Measurements from ENCODE around the gene CEBPE.
"Not testable (repeated sequence)": the region's sequence is repeated elsewhere in the genome, so short reads cannot be mapped to it uniquely, and the experiment has no call there.

CEBPE gene

DNA sequence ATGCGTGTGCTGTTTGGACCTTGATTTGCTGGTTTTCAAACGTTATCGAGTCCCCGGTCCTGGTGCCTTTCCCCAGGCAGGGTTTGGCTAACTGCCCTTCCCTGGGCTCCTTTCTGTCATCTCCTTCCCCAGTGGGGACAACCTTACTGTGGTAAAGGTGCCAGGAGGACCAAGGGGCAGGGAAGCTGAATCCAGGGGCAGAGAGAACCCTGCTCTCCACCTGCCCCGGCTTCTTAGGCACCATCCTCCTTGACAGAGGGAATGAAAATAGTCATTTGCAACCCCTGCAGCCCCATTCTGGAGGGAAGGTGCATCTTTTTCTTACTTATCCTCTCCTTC, 5.0 kb downstream of the CEBPE start:
- Mint-ChIP-seq H3K36me3 (ENCODE audit: low read depth) (no peaks in the 10 kb centered on the region), H3K9me3 (no peaks in the 10 kb centered on the region), H3K4me3 (no peak overlapping the region), H3K27me3 (ENCODE audit: low read depth, poor library complexity) (peaks cover under 1% of the 10 kb centered on the region), H3K4me1 (peaks cover 48% of the 10 kb centered on the region), H3K27ac (no peak overlapping the region)
- no peak for DNase-seq
- TF ChIP-seq CTCF (IDR thresholded peaks at IDR 0.05): no peak

DNA sequence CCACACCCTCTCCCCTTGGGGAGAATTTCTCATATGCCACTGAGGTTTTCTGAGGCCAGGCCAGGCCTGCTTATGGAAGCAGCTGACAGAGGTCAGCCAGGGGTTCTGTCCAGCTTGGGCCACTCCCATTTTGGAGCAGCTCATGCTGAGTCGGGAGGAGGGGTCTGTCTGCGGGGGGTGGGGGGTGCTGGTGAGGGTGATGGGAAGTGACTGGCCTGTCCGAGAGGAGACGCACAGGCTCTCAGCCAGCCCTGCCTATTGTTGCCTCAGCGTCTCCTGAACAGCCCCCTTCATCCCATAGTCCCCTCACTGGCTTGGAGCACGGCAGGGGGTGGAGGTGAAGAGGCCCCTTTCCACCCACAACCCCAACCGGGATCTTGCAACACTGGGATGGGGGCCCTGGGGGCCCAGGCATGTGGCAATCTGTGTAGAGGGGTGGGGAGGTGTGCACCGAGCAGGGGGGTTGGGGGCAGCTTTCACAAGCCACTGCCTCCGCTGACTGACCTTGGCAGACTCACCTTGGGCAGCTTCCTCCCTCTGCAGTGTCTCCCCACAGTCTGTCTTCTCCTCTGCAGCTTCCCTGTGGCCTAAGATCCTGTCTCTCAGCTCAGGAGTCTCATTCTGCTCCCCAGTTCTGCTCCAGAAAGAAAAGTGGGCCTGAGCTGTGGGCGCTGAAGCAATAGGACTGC, 5.5 kb downstream of the CEBPE start:
- no peak for TF ChIP-seq CTCF (IDR thresholded peaks at IDR 0.05)
- H3K4me3 Mint-ChIP-seq: no peak overlapping the region
- H3K4me1 Mint-ChIP-seq: peaks cover 43% of the 10 kb centered on the region
- no peaks in the 10 kb centered on the region for H3K36me3 Mint-ChIP-seq (ENCODE audit: low read depth)
- H3K27ac Mint-ChIP-seq: no peak overlapping the region
- H3K27me3 Mint-ChIP-seq (ENCODE audit: low read depth, poor library complexity): peaks cover 3% of the 10 kb centered on the region
- peak; percentile 29 for DNase-seq
- no peaks in the 10 kb centered on the region for H3K9me3 Mint-ChIP-seq

- no peaks in the 10 kb centered on the region for H3K36me3 Mint-ChIP-seq (ENCODE audit: low read depth)
- no peak for TF ChIP-seq CTCF (IDR thresholded peaks at IDR 0.05)
- H3K27me3 Mint-ChIP-seq (ENCODE audit: low read depth, poor library complexity): peaks cover 3% of the 10 kb centered on the region
- H3K4me1 Mint-ChIP-seq: peaks cover 37% of the 10 kb centered on the region
- no peak overlapping the region for H3K4me3 Mint-ChIP-seq
- H3K9me3 Mint-ChIP-seq: no peaks in the 10 kb centered on the region
- H3K27ac Mint-ChIP-seq: no peak overlapping the region
- DNase-seq: no peak
Observed at GRCh38 chr14:23112359-23113178, 6.5 kb downstream of the CEBPE start.

DNA sequence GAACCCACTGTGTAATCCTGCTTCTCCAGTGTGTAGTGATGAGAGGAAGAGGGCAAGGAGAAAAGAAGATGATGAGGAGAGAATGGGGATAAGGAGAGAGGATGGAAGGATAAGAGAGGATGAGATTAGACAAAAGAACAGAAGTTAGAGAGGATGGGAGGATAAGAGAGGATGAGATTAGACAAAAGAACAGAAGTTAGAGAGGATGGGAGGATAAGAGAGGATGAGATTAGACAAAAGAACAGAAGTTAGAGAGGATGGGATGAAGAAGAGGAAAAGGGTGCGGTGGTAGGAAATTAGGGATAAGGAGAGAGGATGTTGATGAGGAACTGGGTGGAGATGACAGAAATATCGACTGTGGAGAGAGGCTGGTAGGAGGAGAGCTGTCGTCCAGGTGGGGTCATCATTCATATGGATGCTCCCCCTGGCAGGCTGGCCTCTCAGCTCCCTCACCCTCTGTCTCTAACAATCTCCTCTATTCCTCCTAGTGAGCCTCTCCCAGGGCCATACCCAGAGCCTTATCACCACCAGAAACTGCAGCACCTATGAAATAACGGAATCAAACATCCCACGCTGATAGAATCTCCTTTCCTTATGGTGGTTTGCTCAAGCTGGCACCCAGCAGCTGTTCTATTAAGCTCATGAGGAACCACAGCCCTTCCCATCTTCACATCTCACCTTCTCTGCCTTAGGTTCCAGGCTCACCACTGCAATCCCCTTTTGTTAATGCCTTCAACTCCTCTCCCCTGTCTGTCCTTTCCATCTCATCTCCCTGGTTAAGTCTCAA, 8.3 kb downstream of the CEBPE start:
- Mint-ChIP-seq H3K27me3 (ENCODE audit: low read depth, poor library complexity) (peaks cover 3% of the 10 kb centered on the region), H3K4me1 (peaks cover 34% of the 10 kb centered on the region), H3K27ac (no peak overlapping the region), H3K4me3 (no peak overlapping the region), H3K9me3 (no peaks in the 10 kb centered on the region), H3K36me3 (ENCODE audit: low read depth) (no peaks in the 10 kb centered on the region)
- no peak for DNase-seq
- no peak for TF ChIP-seq CTCF (IDR thresholded peaks at IDR 0.05)

DNA sequence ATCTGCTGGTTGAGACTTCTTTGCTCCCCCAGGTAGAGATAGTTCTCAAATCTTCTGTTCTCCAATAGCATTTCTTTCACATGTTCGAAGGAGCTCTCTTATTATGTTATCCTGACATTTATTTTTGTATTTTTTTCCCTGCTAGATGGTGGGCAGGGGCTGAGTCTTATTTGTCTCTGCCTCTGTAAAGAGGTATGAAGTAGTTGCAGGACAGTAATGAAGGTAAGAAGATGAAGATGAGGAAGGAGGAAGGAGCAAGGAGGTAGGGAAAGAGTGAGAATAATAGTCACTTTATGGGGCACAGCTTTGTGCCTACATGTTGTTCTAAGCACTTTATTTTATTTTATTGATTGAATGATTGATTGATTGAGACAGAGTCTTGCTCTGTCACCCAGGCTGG, 9.3 kb downstream of the CEBPE start:
- Mint-ChIP-seq H3K27ac (no peak overlapping the region), H3K4me3 (no peak overlapping the region), H3K9me3 (no peaks in the 10 kb centered on the region), H3K27me3 (ENCODE audit: low read depth, poor library complexity) (peaks cover 5% of the 10 kb centered on the region), H3K36me3 (ENCODE audit: low read depth) (no peaks in the 10 kb centered on the region), H3K4me1 (peaks cover 33% of the 10 kb centered on the region)
- DNase-seq: no peak
- TF ChIP-seq CTCF (IDR thresholded peaks at IDR 0.05): no peak

DNA sequence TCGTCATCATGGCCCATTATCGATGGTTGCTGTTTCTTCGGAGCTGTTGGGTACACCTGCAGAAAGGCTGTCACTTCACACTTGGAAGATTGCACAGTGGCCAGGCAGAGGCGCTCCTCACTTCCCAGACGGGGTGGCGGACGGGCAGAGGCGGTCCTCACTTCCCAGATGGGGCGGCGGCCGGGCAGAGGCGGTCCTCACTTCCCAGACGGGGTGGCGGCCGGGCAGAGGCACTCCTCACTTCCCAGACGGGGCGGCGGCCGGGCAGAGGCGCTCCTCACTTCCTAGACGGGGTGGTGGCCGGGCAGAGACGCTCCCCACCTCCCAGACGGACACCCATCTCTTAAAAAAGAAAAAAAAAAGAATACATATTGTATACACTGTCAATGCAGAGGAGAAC, 10.9 kb downstream of the CEBPE start:
- H3K9me3 Mint-ChIP-seq; H3K27ac Mint-ChIP-seq; H3K36me3 Mint-ChIP-seq (ENCODE audit: low read depth); DNase-seq; H3K4me3 Mint-ChIP-seq: not testable (repeated sequence)
- H3K27me3 Mint-ChIP-seq (ENCODE audit: low read depth, poor library complexity): peaks cover 17% of the 10 kb centered on the region
- peaks cover 31% of the 10 kb centered on the region for H3K4me1 Mint-ChIP-seq

GRCh38 chr14:23107620-23108019, 11.4 kb downstream of the CEBPE start:
- H3K4me3 Mint-ChIP-seq; H3K36me3 Mint-ChIP-seq (ENCODE audit: low read depth); H3K9me3 Mint-ChIP-seq; H3K27ac Mint-ChIP-seq; DNase-seq: not testable (repeated sequence)
- peaks cover 31% of the 10 kb centered on the region for H3K4me1 Mint-ChIP-seq
- peaks cover 19% of the 10 kb centered on the region for H3K27me3 Mint-ChIP-seq (ENCODE audit: low read depth, poor library complexity)

All from nephron progenitor cell (in vitro differentiated cells).